Activated CD4-positive, alpha-beta T cell treated with anti-CD3 and anti-CD28 coated beads for 36 hours (primary cell): ENCODE data around the gene KCNN4. TPM values are rescaled to one million over a fixed set of nuclear protein-coding genes. Genes with fewer than 3 reads are reported as not detected.
A peak's percentile ranks its signal among the peaks of the same experiment; 100 is the strongest.

Experiments
- ATAC-seq: fragments of 200-7000 bp; cut with Tn5 transposase; one replicate; pipeline ENCODE4 v1.10.0; 2021; ENCODE audit warnings: mild to moderate bottlenecking, moderate library complexity
- CTCF ChIA-PET: fragments of 350-600 bp; sonication (Branson Sonifier 250); formaldehyde crosslinking; loops from one replicate; lab custom pipeline; 2021; ENCODE audit warnings: antibody characterized with exemption; lab: Charles Lee
- POLR2A ChIA-PET: fragments of 350-600 bp; sonication (Branson Sonifier 250); formaldehyde crosslinking; loops from one replicate; lab custom pipeline; 2021; ENCODE audit warnings: antibody characterized with exemption, inconsistent platforms; lab: Charles Lee
- DNase-seq: peaks from one replicate; pipeline ENCODE4 v3.0.0-alpha.2; 2020
- H3K27ac Mint-ChIP-seq: one replicate; pipeline ENCODE4 v1.8.0; 2021; ENCODE audit warnings: mixed read lengths
- H3K27me3 Mint-ChIP-seq: one replicate; pipeline ENCODE4 v1.8.0; 2021; ENCODE audit warnings: mixed read lengths
- H3K36me3 Mint-ChIP-seq: one replicate; pipeline ENCODE4 v1.8.0; 2021; ENCODE audit warnings: low read depth, mixed read lengths
- H3K4me1 Mint-ChIP-seq: one replicate; pipeline ENCODE4 v1.8.0; 2021; ENCODE audit warnings: mixed read lengths
- H3K4me3 Mint-ChIP-seq: one replicate; pipeline ENCODE4 v1.8.0; 2021; ENCODE audit warnings: mild to moderate bottlenecking, moderate library complexity, mixed read lengths
- H3K9me3 Mint-ChIP-seq: one replicate; pipeline ENCODE4 v1.8.0; 2021; ENCODE audit warnings: low read depth, mixed read lengths
- intact Hi-C, 2 experiments: fragments of 100-400 bp; cut with DNase I in 1 of 2; cut with micrococcal nuclease in 1 of 2; formaldehyde crosslinking; loops; one replicate each; pipeline versions ENCODE4 v1.14.2 to v1.15.1; 2022 to 2024; cut with DNase I, micrococcal nuclease
- total RNA-seq, 2 experiments: library from RNA; stranded (reverse); gene quantifications; one replicate each; pipeline ENCODE4 v1.2.3, GENCODE V29; 2021

The KCNN4 gene
- total RNA-seq, 2 experiments from 2014 or later = 103 to 110 TPM

- intact Hi-C loops = loop anchor here (2.0 to 10.0 kb wide), 4 partner anchors 24 to 350 kb away; partner anchors contain the start of gene ETHE1 (in 2 of the 2)
- H3K4me1 Mint-ChIP-seq = peaks cover 43% of the 10 kb centered on the region
- H3K4me3 Mint-ChIP-seq = peak overlapping the region; percentile 57
- ChIA-PET CTCF (interaction anchor here (0.6 to 1.9 kb wide), 17 partner anchors 12 to 190 kb away, joined by 3 to 32 read pairs (median 3); no protein-coding TSS in a partner anchor), POLR2A (no interaction called here)
- peak overlapping the region; percentile 81 for H3K27ac Mint-ChIP-seq
- H3K27me3 Mint-ChIP-seq = peaks cover 4% of the 10 kb centered on the region
- ATAC-seq = peak; percentile 42
- peaks cover 8% of the 10 kb centered on the region for H3K36me3 Mint-ChIP-seq
- H3K9me3 Mint-ChIP-seq = no peaks in the 10 kb centered on the region
- DNase-seq = peak; percentile 88
These were observed 3.6 kb upstream of the KCNN4 start for GRCh38 chr19:43784241-43784980.

- intact Hi-C loops = loop anchor here (2.0 to 10.0 kb wide), 4 partner anchors 25 to 349 kb away; partner anchors contain the start of gene ETHE1 (in 2 of the 2)
- Mint-ChIP-seq H3K36me3 (peaks cover 16% of the 10 kb centered on the region), H3K27me3 (no peaks in the 10 kb centered on the region), H3K27ac (peak overlapping the region; percentile 81), H3K4me1 (peaks cover 49% of the 10 kb centered on the region), H3K9me3 (no peaks in the 10 kb centered on the region), H3K4me3 (peak overlapping the region; percentile 57)
- no peak for DNase-seq
- CTCF ChIA-PET = no interaction called here
- no peak for ATAC-seq
- POLR2A ChIA-PET = no interaction called here
These were observed 2.9 kb upstream of the KCNN4 start for GRCh38 chr19:43783636-43784035.

GRCh38 chr19:43782689-43783231 is 2.0 kb upstream of the KCNN4 start:
- CTCF ChIA-PET = no interaction called here
- H3K4me1 Mint-ChIP-seq = peaks cover 57% of the 10 kb centered on the region

GRCh38 chr19:43782311-43782660 is 1.5 kb upstream of the KCNN4 start:
- ChIA-PET POLR2A (interaction anchor here (1.0 to 2.4 kb wide), 3 partner anchors 17 to 30 kb away, joined by 6 to 19 read pairs (median 11); partner anchors contain the start of gene SMG9), CTCF (interaction anchor here (1.1 to 1.8 kb wide), 2 partner anchors 16 to 30 kb away, joined by 3 to 23 read pairs; no protein-coding TSS in a partner anchor)
- intact Hi-C loops = loop anchor here (5.0 to 10.0 kb wide), 3 partner anchors 255 to 347 kb away; partner anchors contain the start of gene ETHE1 (in 2 of the 2)
- Mint-ChIP-seq H3K4me1 (peaks cover 60% of the 10 kb centered on the region), H3K9me3 (no peaks in the 10 kb centered on the region), H3K27me3 (no peaks in the 10 kb centered on the region), H3K36me3 (peaks cover 24% of the 10 kb centered on the region), H3K4me3 (peak overlapping the region; percentile 78), H3K27ac (peak overlapping the region; percentile 91)
- DNase-seq = peak; percentile 31
- no peak for ATAC-seq

More at GRCh38 chr19:43782689-43783231, 2.0 kb upstream of the KCNN4 start:
- DNase-seq (peak; percentile 45), ATAC-seq (no peak)
- no peaks in the 10 kb centered on the region for H3K9me3 Mint-ChIP-seq
- H3K36me3 Mint-ChIP-seq = peaks cover 22% of the 10 kb centered on the region
- H3K27ac Mint-ChIP-seq = peak overlapping the region; percentile 91
- no peaks in the 10 kb centered on the region for H3K27me3 Mint-ChIP-seq
- POLR2A ChIA-PET = no interaction called here
- intact Hi-C loops = loop anchor here (5.0 to 10.0 kb wide), 3 partner anchors 255 to 348 kb away; partner anchors contain the start of gene ETHE1 (in 2 of the 2)
- H3K4me3 Mint-ChIP-seq = peak overlapping the region; percentile 78

- H3K27me3 Mint-ChIP-seq = no peaks in the 10 kb centered on the region
- H3K36me3 Mint-ChIP-seq = peaks cover 29% of the 10 kb centered on the region
- no peaks in the 10 kb centered on the region for H3K9me3 Mint-ChIP-seq
- CTCF ChIA-PET = interaction anchor here (0.6 to 1.8 kb wide), 3 partner anchors 16 to 30 kb away, joined by 3 to 23 read pairs (median 3); partner anchors contain the start of gene SMG9
- ATAC-seq = peak; percentile 20
- H3K4me1 Mint-ChIP-seq = peaks cover 65% of the 10 kb centered on the region
- H3K4me3 Mint-ChIP-seq = peak overlapping the region; percentile 78
- DNase-seq = peak; percentile 72
- H3K27ac Mint-ChIP-seq = peak overlapping the region; percentile 91
- intact Hi-C loops = loop anchor here (1.0 to 10.0 kb wide), 10 partner anchors 16 to 347 kb away; partner anchors contain the start of genes ETHE1 (in 2 of the 2), SMG9 (in 2 of the 2), IRGQ (in 1 of the 2) and ZNF576 (in 1 of the 2)
- POLR2A ChIA-PET = interaction anchor here (0.6 to 2.4 kb wide), 6 partner anchors 15 to 30 kb away, joined by 4 to 19 read pairs (median 6); partner anchors contain the start of gene SMG9
These were observed 997 bp upstream of the KCNN4 start for GRCh38 chr19:43781630-43782310.

- ChIA-PET POLR2A (interaction anchor here (2.4 kb wide), 1 partner anchor 25 kb away, joined by 19 read pairs; the partner anchor contains the start of gene SMG9), CTCF (interaction anchor here (0.6 to 1.7 kb wide), 5 partner anchors 8 to 111 kb away, joined by 3 to 9 read pairs (median 4); partner anchors contain the start of gene SMG9)
- Mint-ChIP-seq H3K27ac (peak overlapping the region; percentile 94), H3K4me1 (peaks cover 77% of the 10 kb centered on the region), H3K27me3 (no peaks in the 10 kb centered on the region), H3K36me3 (peaks cover 48% of the 10 kb centered on the region), H3K4me3 (peak overlapping the region; percentile 78), H3K9me3 (no peaks in the 10 kb centered on the region)
- ATAC-seq = no peak
- intact Hi-C loops = loop anchor here (2.0 to 10.0 kb wide), 5 partner anchors 75 to 345 kb away; partner anchors contain the start of gene ETHE1 (in 2 of the 2)
- DNase-seq = peak; percentile 39
These were observed 953 bp downstream of the KCNN4 start for GRCh38 chr19:43779820-43780219.

- CTCF ChIA-PET = interaction anchor here (0.6 to 5.0 kb wide), 11 partner anchors 8 to 111 kb away, joined by 3 to 55 read pairs (median 5); partner anchors contain the start of gene SMG9
- POLR2A ChIA-PET = interaction anchor here (2.3 kb wide), 1 partner anchor 13 kb away, joined by 7 read pairs; no protein-coding TSS in a partner anchor
- Mint-ChIP-seq H3K27me3 (no peaks in the 10 kb centered on the region), H3K4me1 (peaks cover 72% of the 10 kb centered on the region), H3K4me3 (peak overlapping the region; percentile 78), H3K27ac (peak overlapping the region; percentile 94), H3K9me3 (no peaks in the 10 kb centered on the region), H3K36me3 (peaks cover 50% of the 10 kb centered on the region)
- no peak for DNase-seq
- intact Hi-C loops = no loop called here
- ATAC-seq = no peak
These were observed 1.5 kb downstream of the KCNN4 start for GRCh38 chr19:43779147-43779819.

- DNase-seq (peak; percentile 25), ATAC-seq (no peak)
- peaks cover 65% of the 10 kb centered on the region for H3K4me1 Mint-ChIP-seq
- H3K27ac Mint-ChIP-seq = peak overlapping the region; percentile 94
- no peaks in the 10 kb centered on the region for H3K27me3 Mint-ChIP-seq
- ChIA-PET CTCF (interaction anchor here (0.6 to 5.0 kb wide), 9 partner anchors 8 to 34 kb away, joined by 3 to 55 read pairs (median 6); partner anchors contain the start of gene SMG9), POLR2A (interaction anchor here (2.3 kb wide), 1 partner anchor 13 kb away, joined by 7 read pairs; no protein-coding TSS in a partner anchor)
- intact Hi-C loops = no loop called here
- peak overlapping the region; percentile 78 for H3K4me3 Mint-ChIP-seq
- no peaks in the 10 kb centered on the region for H3K9me3 Mint-ChIP-seq
- peaks cover 54% of the 10 kb centered on the region for H3K36me3 Mint-ChIP-seq
These were observed 2.1 kb downstream of the KCNN4 start for GRCh38 chr19:43778651-43779050.

- intact Hi-C loops = loop anchor here in 1 of 2 experiments (1.0 kb wide), 1 partner anchor 12 kb away; no protein-coding TSS in a partner anchor
- peak overlapping the region; percentile 94 for H3K27ac Mint-ChIP-seq
- CTCF ChIA-PET = interaction anchor here (0.6 to 5.0 kb wide), 7 partner anchors 10 to 104 kb away, joined by 3 to 55 read pairs (median 3); partner anchors contain the start of gene SMG9
These were observed 3.5 kb downstream of the KCNN4 start for GRCh38 chr19:43777163-43777695.

More at GRCh38 chr19:43777163-43777695, 3.5 kb downstream of the KCNN4 start:
- no peaks in the 10 kb centered on the region for H3K9me3 Mint-ChIP-seq
- peak overlapping the region; percentile 78 for H3K4me3 Mint-ChIP-seq
- H3K4me1 Mint-ChIP-seq = peaks cover 55% of the 10 kb centered on the region
- POLR2A ChIA-PET = interaction anchor here (0.7 to 2.3 kb wide), 4 partner anchors 9 to 100 kb away, joined by 3 to 7 read pairs (median 5); no protein-coding TSS in a partner anchor
- H3K27me3 Mint-ChIP-seq = no peaks in the 10 kb centered on the region
- peak; percentile 60 for DNase-seq
- peaks cover 68% of the 10 kb centered on the region for H3K36me3 Mint-ChIP-seq
- ATAC-seq = peak; percentile 11
